NB4 (cell line): ENCODE measurements around the gene TMEM120B.
"Not testable (repeated sequence)": the region's sequence is repeated elsewhere in the genome, so short reads cannot be mapped to it uniquely, and the experiment has no call there.

Source experiments
- MYC ChIP-seq: IDR thresholded peaks from 2 replicates; pipeline ENCODE4 v1.6.1; 2011; ENCODE audit warnings: low read depth, low read length
- TF ChIP-seq, protein P1 (sequence below): IDR thresholded peaks from one replicate; pipeline ENCODE4 v1.5.1; 2012; ENCODE audit warnings: low read depth, low read length

GRCh38 chr12:121679661-121680197 is 32.8 kb upstream of the TMEM120B start:
- TF ChIP-seq, protein P1, sequence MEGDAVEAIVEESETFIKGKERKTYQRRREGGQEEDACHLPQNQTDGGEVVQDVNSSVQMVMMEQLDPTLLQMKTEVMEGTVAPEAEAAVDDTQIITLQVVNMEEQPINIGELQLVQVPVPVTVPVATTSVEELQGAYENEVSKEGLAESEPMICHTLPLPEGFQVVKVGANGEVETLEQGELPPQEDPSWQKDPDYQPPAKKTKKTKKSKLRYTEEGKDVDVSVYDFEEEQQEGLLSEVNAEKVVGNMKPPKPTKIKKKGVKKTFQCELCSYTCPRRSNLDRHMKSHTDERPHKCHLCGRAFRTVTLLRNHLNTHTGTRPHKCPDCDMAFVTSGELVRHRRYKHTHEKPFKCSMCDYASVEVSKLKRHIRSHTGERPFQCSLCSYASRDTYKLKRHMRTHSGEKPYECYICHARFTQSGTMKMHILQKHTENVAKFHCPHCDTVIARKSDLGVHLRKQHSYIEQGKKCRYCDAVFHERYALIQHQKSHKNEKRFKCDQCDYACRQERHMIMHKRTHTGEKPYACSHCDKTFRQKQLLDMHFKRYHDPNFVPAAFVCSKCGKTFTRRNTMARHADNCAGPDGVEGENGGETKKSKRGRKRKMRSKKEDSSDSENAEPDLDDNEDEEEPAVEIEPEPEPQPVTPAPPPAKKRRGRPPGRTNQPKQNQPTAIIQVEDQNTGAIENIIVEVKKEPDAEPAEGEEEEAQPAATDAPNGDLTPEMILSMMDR = not testable (repeated sequence)
- TF ChIP-seq MYC = not testable (repeated sequence)
